ENCODE data around the gene BRI3.
A peak's percentile ranks its signal among the peaks of the same experiment; 100 is the strongest.

The BRI3 gene

DNA sequence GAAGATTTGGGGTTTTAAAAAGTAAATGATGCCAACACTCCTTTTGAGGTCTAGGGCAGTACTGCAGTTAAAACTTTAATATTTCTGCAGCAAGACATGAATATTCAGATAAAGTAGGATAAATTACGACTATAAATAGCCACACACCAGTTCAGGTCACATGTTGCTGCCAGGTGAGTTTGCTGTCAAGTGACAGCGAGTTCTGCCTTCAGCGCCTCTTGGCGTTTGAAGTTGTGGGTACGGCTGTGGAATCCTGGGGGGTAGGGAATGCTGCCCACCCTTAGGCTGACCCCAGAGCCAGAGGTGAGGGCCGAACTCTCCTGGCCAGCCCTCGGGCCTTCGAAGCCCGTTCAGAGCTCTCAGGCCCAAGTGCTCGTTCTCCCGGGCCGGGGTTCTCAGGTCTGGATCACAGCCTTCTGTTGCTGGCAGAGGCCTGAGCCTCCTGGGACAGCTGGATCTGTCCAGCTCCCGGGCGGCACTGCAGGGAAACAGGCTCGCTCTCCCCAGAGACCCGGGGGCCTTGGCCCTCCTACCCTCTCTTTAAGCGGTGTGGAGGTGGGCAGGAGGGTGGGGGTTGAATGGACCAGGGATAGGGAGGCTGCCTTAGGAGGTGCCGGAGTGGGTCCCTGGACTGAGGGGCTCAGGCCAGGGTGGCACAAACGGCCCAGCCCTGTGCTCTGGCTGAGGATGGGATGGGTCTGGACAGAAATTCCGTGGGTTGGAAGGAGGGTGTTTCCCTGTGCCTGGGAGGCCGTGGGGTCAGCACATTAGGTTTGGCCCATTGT, 5.4 kb downstream of the BRI3 start:
- no peak for DNase-seq (ENCODE audit: low read depth in 3 of 3)

DNA sequence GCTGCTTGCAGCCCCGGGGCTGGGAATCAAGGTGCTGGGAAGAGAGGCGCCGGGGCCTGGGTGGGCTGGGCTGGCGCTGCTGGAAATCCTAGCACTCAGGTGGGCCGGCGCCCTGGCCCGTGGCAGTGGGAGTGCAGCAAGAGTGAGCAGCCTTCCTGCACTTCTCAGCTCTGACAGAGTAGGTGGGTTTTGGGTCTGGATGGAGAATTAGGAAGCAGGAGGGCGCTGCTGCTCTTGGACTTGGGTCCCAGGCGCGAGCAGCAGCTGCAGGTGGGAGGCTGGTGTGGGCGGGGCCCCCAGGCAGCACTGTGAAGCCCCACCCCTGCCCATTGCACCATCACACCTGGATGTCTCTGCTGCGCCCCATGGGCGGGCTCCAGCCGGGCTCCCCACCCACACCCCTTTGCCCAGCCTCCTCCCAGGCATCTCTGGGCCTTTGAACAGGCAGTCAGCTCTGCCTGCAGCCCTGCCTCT, 6.0 kb downstream of the BRI3 start:
- no peak for DNase-seq (ENCODE audit: low read depth in 3 of 3)

DNA sequence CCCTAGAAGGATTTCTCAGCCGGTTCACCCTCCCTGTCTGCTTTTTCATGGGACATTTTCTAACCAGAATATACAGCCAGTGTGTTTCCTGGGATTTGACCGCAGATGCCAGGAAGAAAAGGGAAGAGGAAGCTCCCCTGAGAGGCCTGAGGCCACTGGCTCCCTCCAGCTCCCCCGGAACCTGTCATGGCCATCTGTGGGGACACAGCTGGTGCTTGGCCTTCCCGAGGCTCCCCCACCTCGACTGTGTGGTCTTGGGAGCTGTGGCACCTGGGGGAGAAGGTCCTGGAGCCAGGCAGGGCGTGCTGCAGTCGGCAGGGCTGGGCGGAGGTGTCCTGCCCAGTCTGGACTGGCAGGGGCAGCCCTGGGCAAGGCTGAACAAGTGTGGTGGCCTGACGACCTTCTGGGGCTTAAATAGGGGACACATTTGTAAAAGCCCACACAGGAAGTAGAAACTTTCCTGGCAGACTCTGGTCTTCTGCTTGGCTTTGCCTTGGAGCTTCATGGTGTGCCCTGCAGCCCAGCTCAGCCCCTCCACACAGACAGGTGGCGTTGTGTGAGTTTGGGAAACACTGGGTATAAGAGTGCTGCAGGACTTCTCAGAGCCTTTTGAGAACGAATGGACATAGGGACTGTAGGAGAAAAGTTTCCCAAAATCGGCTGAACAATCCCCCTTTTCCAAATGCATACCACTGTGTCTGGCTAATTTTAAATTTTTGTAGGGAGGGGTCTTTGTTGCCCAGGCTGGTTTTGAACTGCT, 6.8 kb downstream of the BRI3 start:
- DNase-seq (ENCODE audit: low read depth in 3 of 3), result no peak

DNA sequence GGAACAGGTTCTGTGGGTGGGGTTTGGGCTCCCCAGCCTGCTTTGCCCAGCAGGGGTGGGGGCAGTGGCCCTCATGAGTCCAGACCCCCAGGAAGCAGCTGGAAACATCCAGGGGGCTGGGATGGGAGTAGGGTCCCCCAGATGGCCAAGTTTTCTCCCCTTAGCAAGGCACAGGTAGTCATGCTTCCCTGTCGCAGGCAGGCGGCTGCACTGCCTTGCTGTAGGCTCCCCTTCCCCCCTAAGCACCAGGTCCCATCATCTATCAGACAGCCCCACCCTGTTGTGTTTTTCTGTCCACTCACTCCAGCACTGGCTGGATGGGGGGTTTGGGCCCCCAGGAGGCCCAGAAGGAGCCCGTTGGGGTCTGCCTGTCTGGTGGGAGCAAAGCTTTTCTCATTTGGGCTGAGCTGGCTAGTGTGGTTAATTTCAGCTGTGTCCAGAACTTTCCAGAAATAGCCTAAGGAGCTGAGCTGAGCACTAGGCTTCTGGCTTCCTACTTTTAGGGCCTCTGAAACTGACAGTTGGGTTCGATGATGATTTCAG, 7.9 kb downstream of the BRI3 start:
- no peak for DNase-seq (ENCODE audit: low read depth in 3 of 3)

DNA sequence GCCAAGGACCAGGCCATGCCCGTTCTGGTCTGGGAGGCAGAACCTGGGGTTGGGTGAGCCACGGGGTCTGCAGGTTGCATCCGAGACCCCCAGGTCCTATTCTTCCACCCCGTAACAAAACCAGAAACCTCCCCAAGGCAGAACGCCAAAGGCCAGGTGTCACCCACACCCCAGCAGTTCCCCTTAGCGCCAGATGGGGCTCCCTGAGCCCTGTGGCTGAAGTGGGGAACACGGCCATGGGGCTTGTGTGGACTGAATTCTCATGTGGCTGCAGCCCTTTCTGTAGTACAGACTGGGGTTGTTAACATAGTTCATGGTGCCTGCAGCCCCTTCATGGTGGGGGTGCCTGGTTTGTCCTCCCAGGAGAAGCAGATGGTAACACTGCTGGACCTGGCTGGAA, 10.2 kb downstream of the BRI3 start:
- DNase-seq (ENCODE audit: low read depth in 3 of 3), result no peak

DNA sequence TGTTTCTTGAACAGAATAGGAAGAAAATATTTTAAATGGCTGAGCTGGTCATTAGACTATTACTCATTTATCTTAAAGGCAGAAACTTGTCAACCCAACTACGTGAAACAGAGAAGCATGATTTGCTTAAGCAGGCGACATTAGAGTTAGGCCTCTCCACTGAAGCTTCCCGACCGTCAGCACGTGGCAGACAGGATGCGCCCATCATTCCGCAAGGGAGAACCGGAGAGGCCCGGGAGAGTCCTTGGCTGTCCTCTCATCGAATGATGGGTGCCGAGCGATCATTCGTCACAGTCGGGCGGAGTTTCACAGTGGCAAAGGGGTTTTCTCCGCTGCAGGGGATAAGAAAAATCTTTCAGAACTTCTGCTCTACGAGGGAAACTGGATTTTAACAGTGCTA, 11.8 kb downstream of the BRI3 start:
- no peak for DNase-seq (ENCODE audit: low read depth in 3 of 3)

DNA sequence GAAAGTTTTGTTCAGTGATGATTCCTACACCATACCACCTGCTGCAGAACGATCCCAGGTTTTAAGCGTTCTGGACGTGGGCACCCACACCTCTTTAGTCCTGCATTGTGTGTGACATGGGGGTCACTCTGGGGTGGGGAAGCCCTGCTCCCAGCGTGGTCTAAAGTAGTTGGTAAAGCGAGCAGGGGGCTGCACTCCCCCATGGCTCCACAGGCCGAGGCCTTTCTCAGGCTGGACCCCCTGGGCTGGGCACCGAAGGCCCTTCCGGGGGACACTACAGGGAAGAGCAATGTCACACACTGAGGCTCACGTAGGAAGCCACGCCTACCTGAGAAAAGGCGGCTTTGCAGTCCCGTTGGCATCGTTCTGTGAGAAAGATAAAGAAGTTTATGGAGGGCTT, 12.3 kb downstream of the BRI3 start:
- no peak for DNase-seq (ENCODE audit: low read depth in 3 of 3)

DNA sequence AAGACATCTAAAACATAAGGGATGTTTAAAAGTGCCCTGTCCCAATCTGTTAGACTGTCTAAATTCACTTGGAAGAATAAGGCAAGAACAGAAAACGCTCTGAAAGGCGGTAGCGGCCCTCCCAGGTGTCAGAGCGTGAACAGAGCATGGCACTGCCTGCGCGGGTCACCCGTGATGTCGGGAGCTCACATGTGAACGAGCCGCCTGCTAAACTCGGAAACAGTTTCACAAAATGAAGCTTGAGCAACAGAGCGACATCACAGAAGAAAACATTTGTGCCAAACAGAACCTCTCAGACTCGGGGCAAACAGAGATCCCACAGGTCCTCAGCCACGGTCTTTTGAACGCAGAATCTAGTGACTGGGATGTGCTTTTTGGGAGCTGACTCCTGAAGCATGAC, 12.8 kb downstream of the BRI3 start:
- DNase-seq (ENCODE audit: low read depth in 3 of 3), result no peak

DNA sequence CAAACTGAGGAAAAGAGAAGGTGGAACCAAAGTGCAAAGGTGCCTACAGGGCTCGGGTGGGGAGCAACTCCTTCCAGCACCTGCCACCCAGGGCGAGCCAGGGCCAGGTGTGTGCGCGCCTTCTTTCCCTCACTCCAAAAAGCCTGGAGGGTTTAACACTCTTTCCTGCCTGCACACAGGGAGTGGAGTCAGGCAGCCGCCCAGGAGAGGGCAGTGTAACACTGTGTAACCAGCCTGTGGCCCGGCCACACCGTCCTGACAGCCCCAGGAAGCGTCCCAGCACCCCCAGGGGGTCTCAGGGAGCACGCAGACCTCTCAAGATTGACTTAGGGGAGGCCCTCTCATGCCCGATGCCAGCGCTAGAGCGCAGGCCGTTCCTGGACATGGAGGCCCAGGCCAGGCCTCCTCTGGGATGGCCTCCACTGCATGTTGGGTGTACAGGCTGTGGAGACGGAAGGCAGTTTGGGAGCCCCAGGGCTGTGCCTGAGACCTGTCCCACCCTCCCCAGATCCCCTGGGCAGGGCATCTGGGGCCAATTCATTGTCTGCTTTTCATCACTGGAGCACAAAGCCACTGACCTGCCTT, 13.4 kb downstream of the BRI3 start:
- peak in 1 of 3 experiments; percentile 28 for DNase-seq (ENCODE audit: low read depth in 3 of 3)

DNA sequence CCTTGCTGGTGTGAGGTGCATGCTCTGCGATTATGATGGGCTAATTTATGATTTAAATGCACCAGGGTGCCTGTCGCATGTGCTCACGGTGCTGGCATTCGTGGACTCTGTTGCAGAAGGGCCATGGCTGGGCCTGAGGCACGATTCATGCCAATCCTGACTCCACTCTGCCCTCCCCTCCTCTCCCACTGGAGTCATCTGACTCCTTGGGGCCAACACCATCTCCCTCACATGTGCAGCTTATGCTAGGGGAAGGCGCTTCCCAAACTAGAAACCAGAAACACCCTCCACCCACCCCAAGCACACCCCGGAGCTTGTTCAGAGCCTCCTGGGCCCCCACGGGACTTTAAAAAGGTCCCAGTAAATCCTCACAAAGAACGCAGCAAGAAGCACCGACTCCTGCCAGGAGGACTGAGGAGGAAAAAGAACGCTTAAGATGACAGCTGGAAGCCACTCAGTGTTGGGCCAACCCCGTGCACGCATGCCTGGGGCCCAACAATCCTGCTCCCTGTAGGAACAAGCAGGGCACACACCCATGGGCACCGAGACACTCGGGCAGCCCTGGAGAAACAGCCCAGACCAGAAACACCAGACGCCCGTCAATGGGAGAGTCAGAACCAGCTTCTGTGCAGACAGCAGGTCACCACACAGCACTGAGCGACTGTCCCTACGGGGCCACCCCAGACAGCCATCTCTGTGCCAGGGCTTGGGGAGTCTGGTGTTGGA, 14.1 kb downstream of the BRI3 start:
- no peak for DNase-seq (ENCODE audit: low read depth in 3 of 3)

DNA sequence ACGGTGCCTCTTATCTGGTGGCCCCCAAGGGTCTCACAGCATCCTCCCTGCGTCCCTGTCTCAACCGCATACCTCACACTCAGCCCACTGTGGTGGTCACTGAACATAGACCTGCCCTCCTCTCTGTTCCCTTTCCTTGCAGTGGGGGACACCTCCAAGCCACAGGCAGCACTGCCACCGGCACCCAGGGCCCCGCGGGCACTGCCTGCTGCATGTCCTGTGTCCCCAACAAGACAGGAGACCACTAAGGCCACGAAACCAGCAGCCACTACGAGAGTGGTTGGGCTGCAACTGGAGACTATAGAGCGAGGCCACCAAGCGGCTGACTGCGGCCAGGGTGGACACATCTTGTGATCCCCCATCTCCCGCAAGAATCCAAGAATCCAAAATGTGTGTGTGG, 15.3 kb downstream of the BRI3 start:
- no peak for DNase-seq (ENCODE audit: low read depth in 3 of 3)

DNA sequence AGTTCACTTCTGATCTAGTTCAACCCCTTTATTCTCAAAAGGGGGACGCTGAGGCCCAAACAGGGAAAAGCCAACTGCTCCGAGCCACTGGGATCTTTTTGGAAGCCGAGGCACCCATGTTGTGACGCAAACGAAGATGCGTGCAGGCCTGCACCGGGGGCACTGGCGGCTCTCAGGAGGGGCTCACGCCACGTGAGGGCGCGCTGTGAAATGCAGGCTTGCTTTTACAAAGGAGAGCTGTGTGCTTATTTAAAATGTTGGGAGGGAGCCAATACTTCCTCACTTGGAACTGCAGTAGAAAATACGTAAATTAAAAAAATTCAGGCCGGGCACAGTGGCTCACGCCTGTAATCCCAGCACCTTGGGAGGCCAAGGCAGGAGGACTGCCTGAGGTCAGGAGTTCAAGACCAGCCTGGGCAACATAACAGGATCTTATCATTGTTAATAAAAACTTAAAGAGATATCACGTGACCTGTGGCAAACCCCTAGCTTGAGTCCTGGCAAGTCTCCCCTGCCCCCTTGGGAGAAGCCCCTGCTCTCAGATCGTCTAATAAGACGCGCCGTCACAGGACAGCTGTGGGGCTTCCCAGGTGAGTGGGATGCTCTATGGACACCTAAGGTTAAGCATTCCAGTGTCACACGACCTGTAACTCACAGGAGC, 16.3 kb downstream of the BRI3 start:
- no peak for DNase-seq (ENCODE audit: low read depth in 3 of 3)

DNA sequence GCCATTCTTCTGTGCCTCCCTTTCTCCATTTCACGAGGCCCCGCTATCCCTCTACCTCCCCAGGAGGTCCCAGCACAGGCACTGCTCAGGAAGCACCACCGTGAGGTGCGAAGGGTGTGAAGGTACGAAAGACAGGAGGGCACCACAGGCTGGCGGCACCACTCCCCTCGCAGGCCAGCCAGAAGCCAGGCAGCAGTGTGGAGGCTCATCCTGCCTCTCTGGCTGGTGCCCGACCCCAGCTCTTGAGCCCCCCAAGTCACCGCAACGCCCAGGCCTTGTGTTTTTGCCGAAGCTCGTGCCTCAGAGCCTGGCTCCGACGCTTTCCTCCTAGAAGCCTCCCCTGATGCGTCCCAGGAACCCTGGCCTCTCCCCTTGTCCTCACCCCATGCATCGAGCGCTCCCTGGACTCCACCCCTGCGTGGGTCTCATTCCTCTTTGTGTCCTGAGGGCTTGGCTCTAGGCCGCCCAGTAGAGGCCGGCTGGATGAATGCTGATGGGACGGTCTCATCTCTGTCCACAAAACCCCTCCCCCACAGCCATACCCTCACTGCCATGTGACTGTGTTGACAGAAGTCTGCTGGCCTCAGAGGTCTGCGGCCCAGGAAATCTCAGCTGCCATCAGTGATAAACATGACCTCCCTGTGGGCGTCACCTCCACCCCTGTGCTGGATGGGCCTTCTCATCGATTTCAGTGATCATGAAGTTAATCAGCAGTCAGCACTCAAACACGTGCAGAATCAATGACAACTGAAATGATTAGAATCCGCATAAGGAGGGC, 19.3 kb downstream of the BRI3 start:
- DNase-seq (ENCODE audit: low read depth in 3 of 3), result no peak

DNA sequence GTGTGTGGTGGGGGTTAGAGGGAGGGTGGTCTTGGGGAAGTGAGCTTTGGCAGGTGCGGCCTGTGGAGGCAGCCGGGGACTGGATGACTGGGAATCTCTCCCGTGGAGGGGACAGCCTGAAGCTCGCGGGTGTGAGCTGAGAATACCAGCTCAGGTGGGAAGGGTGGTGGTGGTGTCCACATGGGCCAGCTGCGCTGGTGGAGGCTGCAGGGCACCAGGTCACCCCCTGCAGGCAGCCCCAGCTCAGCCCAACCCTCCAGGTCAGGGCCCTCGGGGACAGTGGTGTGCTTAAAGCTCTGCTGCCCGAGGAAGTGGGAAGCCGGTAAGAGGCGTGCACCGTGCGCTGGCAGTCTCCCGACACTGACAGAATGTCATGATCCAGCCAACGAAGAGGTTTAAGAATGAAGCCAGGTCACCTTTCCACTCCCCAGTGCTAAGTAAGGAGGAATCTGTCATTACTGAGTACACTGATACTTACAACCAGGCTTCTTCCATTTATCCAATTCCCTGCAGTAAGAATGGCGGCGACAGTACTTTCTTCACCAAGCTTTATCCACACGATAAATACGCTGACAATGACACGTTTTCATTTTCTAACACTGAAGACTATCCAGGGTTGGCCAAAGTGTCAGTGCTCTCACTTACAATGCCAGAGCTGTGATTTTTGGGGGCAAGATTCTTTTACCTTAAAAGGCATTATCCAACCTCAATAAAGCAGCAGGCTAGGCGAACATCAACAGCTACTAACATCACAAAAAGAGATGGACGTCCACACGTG, 20.4 kb downstream of the BRI3 start:
- no peak for DNase-seq (ENCODE audit: low read depth in 3 of 3)

DNA sequence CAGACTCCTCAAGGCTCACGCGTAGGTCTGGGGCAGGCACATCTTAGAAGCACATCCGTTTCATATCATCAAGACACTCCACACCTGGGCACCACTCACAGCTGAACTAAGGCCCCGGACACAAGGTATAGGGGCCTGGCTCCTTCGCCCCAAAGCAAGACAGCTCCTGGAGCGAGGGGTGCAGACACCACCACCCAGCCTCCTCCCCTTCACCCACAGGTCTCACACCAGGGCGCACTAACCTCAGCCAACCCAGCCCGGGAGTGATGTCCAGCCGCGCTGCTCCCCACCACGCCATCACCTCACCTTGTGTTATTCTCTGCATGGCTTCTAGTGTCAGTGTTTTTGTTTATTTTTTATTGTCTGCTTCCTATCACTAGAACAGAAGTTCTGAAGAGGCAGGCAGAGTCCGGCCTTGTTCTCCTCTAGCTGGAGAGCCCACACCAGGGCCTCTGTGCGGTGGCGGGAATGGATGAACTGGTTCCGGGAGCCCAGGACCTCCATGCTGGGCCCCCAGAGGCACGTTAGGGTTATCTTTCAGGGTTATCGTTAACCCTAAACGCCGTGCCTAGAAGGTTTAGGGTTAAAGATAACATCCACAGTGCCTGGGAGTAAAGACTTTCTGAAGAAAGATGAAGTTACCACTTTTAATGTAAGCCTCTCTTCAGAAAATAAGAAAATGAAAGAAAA, 21.8 kb downstream of the BRI3 start:
- DNase-seq (ENCODE audit: low read depth in 3 of 3), result no peak

DNA sequence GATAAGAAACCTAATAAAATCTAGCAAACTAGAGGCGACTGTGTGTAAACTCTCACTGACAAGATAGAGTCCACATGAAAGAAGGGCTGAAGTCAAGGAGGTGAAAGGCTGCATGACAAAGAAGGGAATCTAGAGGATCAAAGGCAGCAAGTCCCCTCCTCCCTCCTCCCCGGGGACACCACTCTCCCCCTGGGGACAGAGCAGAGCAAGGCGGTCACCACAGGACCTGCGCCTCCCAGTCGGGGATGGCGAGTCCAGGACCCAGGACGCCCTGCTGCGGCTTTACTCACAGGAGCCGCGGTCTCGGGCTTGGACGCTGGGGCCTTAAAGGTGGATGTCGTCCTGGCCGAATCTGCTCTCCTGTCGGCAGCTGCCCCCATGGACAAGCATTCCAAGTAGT, 22.4 kb downstream of the BRI3 start:
- DNase-seq (ENCODE audit: low read depth in 3 of 3), result no peak

DNA sequence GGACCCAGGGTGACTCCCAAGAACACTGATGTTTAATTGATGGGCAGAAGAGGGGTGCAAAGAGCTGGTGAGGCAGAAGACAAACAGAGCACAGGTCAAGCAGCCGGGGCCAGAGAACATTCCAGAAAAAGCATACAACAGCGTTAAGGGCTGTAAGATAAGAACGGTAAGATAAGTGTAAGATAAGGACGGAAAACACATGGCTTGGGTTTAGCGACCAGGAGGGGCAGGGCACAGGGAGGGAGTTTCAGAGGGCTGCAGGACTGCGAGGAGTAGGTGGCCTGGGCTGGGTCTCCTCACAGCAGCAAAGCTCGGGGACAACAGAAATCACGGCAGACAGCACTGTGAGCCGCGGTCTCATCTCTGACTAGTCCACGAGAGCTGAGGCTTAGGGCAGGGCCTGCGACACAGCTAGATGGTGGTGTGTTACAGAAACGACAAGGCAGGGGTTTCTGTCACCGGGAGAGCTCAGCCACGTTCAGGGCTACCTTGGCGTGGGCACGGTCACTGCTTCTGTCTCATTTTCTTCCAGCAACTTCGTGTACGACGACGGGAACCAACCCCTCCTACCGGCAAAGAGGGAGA, 24.6 kb downstream of the BRI3 start:
- no peak for DNase-seq (ENCODE audit: low read depth in 3 of 3)

DNA sequence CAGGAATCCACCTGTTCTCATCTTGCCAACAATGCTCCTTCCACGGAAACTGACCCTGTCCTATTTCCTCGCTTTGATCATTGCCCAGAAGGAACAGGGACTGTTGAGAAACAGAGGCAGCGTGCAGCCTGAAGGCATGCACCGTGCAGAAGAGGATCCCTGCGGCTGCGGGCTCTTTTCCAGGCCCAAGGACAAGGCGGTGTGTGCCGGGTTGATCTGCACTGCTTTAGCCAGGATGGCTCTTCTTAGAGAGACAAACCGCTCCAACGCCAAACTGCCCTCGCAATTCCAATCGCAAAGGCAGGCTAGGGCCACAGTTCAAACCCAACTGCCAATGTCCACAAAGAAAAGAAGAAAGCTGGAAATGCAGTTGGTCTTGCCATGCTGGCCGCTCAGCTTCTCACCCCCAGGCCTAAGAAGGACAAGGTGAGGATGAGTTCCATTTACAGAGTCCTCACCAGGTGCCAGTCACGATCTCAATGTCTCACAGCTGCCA, 26.5 kb downstream of the BRI3 start:
- DNase-seq (ENCODE audit: low read depth in 3 of 3), result no peak

DNA sequence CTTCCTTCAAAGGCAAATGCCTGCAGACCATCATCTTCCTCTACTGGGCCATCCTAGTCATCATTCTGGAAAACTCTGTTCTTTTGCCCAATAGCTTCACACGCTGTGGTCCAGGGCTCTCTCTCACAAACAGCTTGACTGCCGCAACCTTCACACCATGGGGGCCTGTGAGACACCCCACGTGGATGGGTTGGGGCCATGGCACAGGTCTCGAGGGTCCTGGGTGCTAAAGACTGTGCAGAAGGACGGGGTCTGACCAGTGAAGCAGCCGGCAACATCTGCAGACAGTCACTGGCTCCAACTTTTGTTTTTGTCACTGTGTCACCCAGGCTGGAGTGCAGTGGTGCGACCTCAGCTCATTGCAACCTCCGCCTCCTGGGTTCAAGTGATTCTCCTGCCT, 28.1 kb downstream of the BRI3 start:
- no peak for DNase-seq (ENCODE audit: low read depth in 3 of 3)

All from stimulated activated CD4-positive, alpha-beta T cell treated with anti-CD3 and anti-CD28 coated beads, TNF-alpha, amount 100 ng/mL, for 24 hours (primary cell).